Measurements from ENCODE around the gene IDNK.

- no peak for TF ChIP-seq CTCF (IDR thresholded peaks at IDR 0.05; ENCODE audit: low read length)
- TF ChIP-seq EZH2 (optimal IDR thresholded peaks at IDR 0.05; ENCODE audit: low read depth, low read length) = no peak
- TF ChIP-seq EZH2phosphoT487 (IDR thresholded peaks at IDR 0.05; ENCODE audit: low read length) = no peak
Measured at GRCh38 chr9:83636813-83637212, 13.9 kb downstream of the IDNK start.
